Measurements from ENCODE around the gene HTRA1. TPM values are rescaled to one million over a fixed set of nuclear protein-coding genes. Genes with fewer than 3 reads are reported as not detected.

Gene HTRA1
- total and polyA plus RNA-seq, 10 of the 15 experiments (the other 5 are each of a cell fraction or from before 2014, with no cell fraction given): 0.13 TPM; not detected in 9

GRCh38 chr10:122544493-122544892 lies 83.1 kb downstream of the HTRA1 start:
- H4K20me1 ChIP-seq (ENCODE audit: control insufficient read depth, insufficient read depth): no peaks in the 10 kb centered on the region
- no peaks in the 10 kb centered on the region for H3K79me2 ChIP-seq (ENCODE audit: control insufficient read depth, insufficient read depth, low read length)
- no peaks in the 10 kb centered on the region for H3K9me3 ChIP-seq (replicated peaks; ENCODE audit: control insufficient read depth, insufficient read depth, low read length)
- WGBS (ENCODE audit: insufficient coverage, insufficient replicate concordance, low lambda C conversion rate, missing lambda C conversion rate): 62% methylated on average over 8 of the region's 8 CpGs
- no peaks in the 10 kb centered on the region for H3K36me3 ChIP-seq (ENCODE audit: control insufficient read depth in 2 of 2, insufficient read depth in 2 of 2, low read length in 1 of 2)
- POLR2A ChIA-PET: no interaction called here
- ATAC-seq (no peak), FAIRE-seq (no peak), DNase-seq (ENCODE audit: low read depth, low spot score) (no peak)
- no peak overlapping the region for H2AFZ ChIP-seq (ENCODE audit: control insufficient read depth, low read depth, low read length)
- TF ChIP-seq SREBF1 (IDR thresholded peaks at IDR 0.05; ENCODE audit: low read length) (no peak), CBX3 (IDR thresholded peaks at IDR 0.05; ENCODE audit: borderline replicate concordance, low read depth) (no peak), ESRRA (IDR thresholded peaks at IDR 0.05; ENCODE audit: low read length) (no peak)
- in situ Hi-C loops (cut with MboI) (no loop called here), intact Hi-C loops (cut with micrococcal nuclease; ENCODE audit: unreplicated experiment) (no loop called here)
- SMC1A ChIA-PET (ENCODE audit: uncharacterized antibody, unreplicated experiment): no interaction called here
- no peak overlapping the region for H3K4me3 ChIP-seq
- H3K27me3 ChIP-seq (replicated peaks in 1 of 2; ENCODE audit: control insufficient read depth in 2 of 2, insufficient read depth in 2 of 2, low read length in 1 of 2): peaks cover 0 to 1% of the 10 kb centered on the region in 2 experiments; a peak in 2 of 4 replicates
- no peaks in the 10 kb centered on the region for H3K4me1 ChIP-seq (ENCODE audit: control insufficient read depth, insufficient read depth, low read length)
- no peak overlapping the region for H3K4me2 ChIP-seq (ENCODE audit: control insufficient read depth, insufficient read depth)
- no peak overlapping the region for H3K9ac ChIP-seq (ENCODE audit: control insufficient read depth, insufficient read depth, low read length)
- RAD21 ChIA-PET (ENCODE audit: unreplicated experiment): no interaction called here
- no TSS peak for BruUV-seq (replicated peaks)
- H3K27ac ChIP-seq (ENCODE audit: control insufficient read depth, insufficient read depth): no peak overlapping the region
- CTCF ChIA-PET: no interaction called here

- intact Hi-C loops (cut with micrococcal nuclease; ENCODE audit: unreplicated experiment) (no loop called here), in situ Hi-C loops (cut with MboI) (no loop called here)
- Histone ChIP-seq H3K4me1 (ENCODE audit: control insufficient read depth, insufficient read depth, low read length) (no peaks in the 10 kb centered on the region), H3K4me3 (no peak overlapping the region), H4K20me1 (ENCODE audit: control insufficient read depth, insufficient read depth) (no peaks in the 10 kb centered on the region), H3K36me3 (ENCODE audit: control insufficient read depth in 2 of 2, insufficient read depth in 2 of 2, low read length in 1 of 2) (no peaks in the 10 kb centered on the region), H3K9ac (ENCODE audit: control insufficient read depth, insufficient read depth, low read length) (no peak overlapping the region), H3K27ac (ENCODE audit: control insufficient read depth, insufficient read depth) (no peak overlapping the region), H3K27me3 (replicated peaks in 1 of 2; ENCODE audit: control insufficient read depth in 2 of 2, insufficient read depth in 2 of 2, low read length in 1 of 2) (no peaks in the 10 kb centered on the region; a peak in 1 of 4 replicates), H3K4me2 (ENCODE audit: control insufficient read depth, insufficient read depth) (no peak overlapping the region), H3K9me3 (replicated peaks; ENCODE audit: control insufficient read depth, insufficient read depth, low read length) (no peaks in the 10 kb centered on the region), H2AFZ (ENCODE audit: control insufficient read depth, low read depth, low read length) (no peak overlapping the region), H3K79me2 (ENCODE audit: control insufficient read depth, insufficient read depth, low read length) (no peaks in the 10 kb centered on the region)
- BruUV-seq (replicated peaks): no TSS peak
- RAD21 ChIA-PET (ENCODE audit: unreplicated experiment): no interaction called here
- FAIRE-seq: no peak
- ATAC-seq: no peak
- no peak for DNase-seq (ENCODE audit: low read depth, low spot score)
- POLR2A ChIA-PET: no interaction called here
- SMC1A ChIA-PET (ENCODE audit: uncharacterized antibody, unreplicated experiment): no interaction called here
- 23% methylated on average over 8 of the region's 8 CpGs for WGBS (ENCODE audit: insufficient coverage, insufficient replicate concordance, low lambda C conversion rate, missing lambda C conversion rate)
- CTCF ChIA-PET: no interaction called here
- TF ChIP-seq POU2F2 (IDR thresholded peaks at IDR 0.05; ENCODE audit: borderline replicate concordance, low read depth, low read length) (no peak), MEF2A (IDR thresholded peaks at IDR 0.05; ENCODE audit: insufficient read depth, low read depth, low read length) (no peak), SKIL (IDR thresholded peaks at IDR 0.05; ENCODE audit: low read depth, poor library complexity, severe bottlenecking) (no peak), SUPT20H (IDR thresholded peaks at IDR 0.05; ENCODE audit: borderline replicate concordance, control insufficient read depth, low read depth, low read length) (no peak), BCLAF1 (IDR thresholded peaks at IDR 0.05) (no peak), SREBF2 (IDR thresholded peaks at IDR 0.05; ENCODE audit: low read length) (no peak), ZNF217 (IDR thresholded peaks at IDR 0.05) (no peak), SREBF1 (IDR thresholded peaks at IDR 0.05; ENCODE audit: low read length) (no peak), RUNX3 (IDR thresholded peaks at IDR 0.05; ENCODE audit: low read length) (no peak), NFIC (IDR thresholded peaks at IDR 0.05; ENCODE audit: low read depth, low read length) (no peak), CREM (IDR thresholded peaks at IDR 0.05; ENCODE audit: low read depth) (no peak)
Observed at GRCh38 chr10:122546242-122546641, 84.9 kb downstream of the HTRA1 start.

All from GM12878 (cell line).